ENCODE data around the gene LRRC61.
A peak's percentile ranks its signal among the peaks of the same experiment; 100 is the strongest.
"Not testable (repeated sequence)": the region's sequence is repeated elsewhere in the genome, so short reads cannot be mapped to it uniquely, and the experiment has no call there.

The LRRC61 gene

GRCh38 chr7:150373049-150373801, 50.1 kb downstream of the LRRC61 start:
- DNase-seq = no peak

- DNase-seq = no peak
Observed at GRCh38 chr7:150374026-150374425, 50.9 kb downstream of the LRRC61 start.

GRCh38 chr7:150374472-150374871, 51.3 kb downstream of the LRRC61 start:
- DNase-seq = no peak

GRCh38 chr7:150375662-150376521, 52.7 kb downstream of the LRRC61 start:
- no peak for DNase-seq

- no peak for DNase-seq
Observed at GRCh38 chr7:150376560-150376959, 53.4 kb downstream of the LRRC61 start.

- no peak for DNase-seq
Observed at GRCh38 chr7:150377196-150377595, 54.0 kb downstream of the LRRC61 start.

- no peak for DNase-seq
Observed at GRCh38 chr7:150377635-150378034, 54.5 kb downstream of the LRRC61 start.

GRCh38 chr7:150378115-150378852, 55.1 kb downstream of the LRRC61 start:
- peak; percentile 23 for DNase-seq

GRCh38 chr7:150378853-150379440, 55.8 kb downstream of the LRRC61 start, which contains the start of gene ZNF775:
TSS of gene ZNF775 (plus strand) at chr7:150379330. CDS start at chr7:150388471, 9,141 bp downstream.
- peak; percentile 88 for DNase-seq

- no peak for DNase-seq
Observed at GRCh38 chr7:150379441-150380379, 56.6 kb downstream of the LRRC61 start.

- no peak for DNase-seq
Observed at GRCh38 chr7:150380463-150380862, 57.3 kb downstream of the LRRC61 start.

GRCh38 chr7:150381096-150381495, 57.9 kb downstream of the LRRC61 start:
- DNase-seq = no peak

GRCh38 chr7:150381785-150382122, 58.6 kb downstream of the LRRC61 start:
- no peak for DNase-seq

GRCh38 chr7:150382123-150382843, 59.1 kb downstream of the LRRC61 start:
- DNase-seq = no peak

GRCh38 chr7:150382844-150383225, 59.7 kb downstream of the LRRC61 start:
- DNase-seq = no peak

- DNase-seq = no peak
Observed at GRCh38 chr7:150383710-150384397, 60.7 kb downstream of the LRRC61 start.

- no peak for DNase-seq
Observed at GRCh38 chr7:150384406-150385301, 61.5 kb downstream of the LRRC61 start.

GRCh38 chr7:150385302-150385723, 62.2 kb downstream of the LRRC61 start:
- no peak for DNase-seq

- not testable (repeated sequence) for DNase-seq
Observed at GRCh38 chr7:150385884-150386283, 62.7 kb downstream of the LRRC61 start.

Data from stimulated activated CD4-positive, alpha-beta T cell treated with anti-CD3 and anti-CD28 coated beads, Interleukin-12 subunit alpha, Interleukin-12 subunit beta, amount 100 ng/mL, for 4 hours (primary cell).